ENCODE data around the gene PRKX. TPM values are rescaled to one million over a fixed set of nuclear protein-coding genes. Genes with fewer than 3 reads are reported as not detected.
"Not testable (repeated sequence)": the region's sequence is repeated elsewhere in the genome, so short reads cannot be mapped to it uniquely, and the experiment has no call there.

Gene PRKX
- total RNA-seq, 1 donor from 2014 or later: 25.3 TPM

DNA sequence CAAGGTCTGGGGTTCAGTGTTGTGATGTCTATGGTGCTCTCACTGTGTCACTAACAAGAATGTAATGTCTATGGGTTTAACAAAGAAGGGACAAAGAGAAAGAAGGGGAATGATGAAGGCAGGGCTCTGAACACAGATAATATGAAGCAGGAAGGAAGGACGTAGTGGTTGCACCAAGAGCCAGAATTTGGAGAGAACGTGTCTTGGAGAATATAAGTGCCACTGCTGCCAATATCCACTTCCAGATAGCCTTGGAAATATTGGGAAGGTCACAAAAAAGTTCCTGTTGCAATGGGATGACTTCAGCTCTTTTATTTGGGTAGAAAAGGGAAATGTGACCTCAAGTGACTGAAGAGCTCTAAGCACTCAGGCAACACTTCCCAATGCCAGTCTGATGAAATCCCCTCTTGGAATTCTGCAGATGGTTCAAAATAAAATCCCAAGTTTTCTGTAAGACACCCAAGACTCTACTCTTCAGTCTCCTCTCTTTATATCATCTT, 131.8 kb downstream of the PRKX start:
- peaks cover 7% of the 10 kb centered on the region for H3K4me1 Mint-ChIP-seq (ENCODE audit: unreplicated experiment)
- no peaks in the 10 kb centered on the region for H3K36me3 Mint-ChIP-seq (ENCODE audit: low read depth, unreplicated experiment)
- no peaks in the 10 kb centered on the region for H3K27me3 Mint-ChIP-seq (ENCODE audit: unreplicated experiment)
- no peak overlapping the region for H3K27ac Mint-ChIP-seq (ENCODE audit: unreplicated experiment)
- H3K4me3 Mint-ChIP-seq (ENCODE audit: unreplicated experiment): no peak overlapping the region
- TF ChIP-seq, protein P1, sequence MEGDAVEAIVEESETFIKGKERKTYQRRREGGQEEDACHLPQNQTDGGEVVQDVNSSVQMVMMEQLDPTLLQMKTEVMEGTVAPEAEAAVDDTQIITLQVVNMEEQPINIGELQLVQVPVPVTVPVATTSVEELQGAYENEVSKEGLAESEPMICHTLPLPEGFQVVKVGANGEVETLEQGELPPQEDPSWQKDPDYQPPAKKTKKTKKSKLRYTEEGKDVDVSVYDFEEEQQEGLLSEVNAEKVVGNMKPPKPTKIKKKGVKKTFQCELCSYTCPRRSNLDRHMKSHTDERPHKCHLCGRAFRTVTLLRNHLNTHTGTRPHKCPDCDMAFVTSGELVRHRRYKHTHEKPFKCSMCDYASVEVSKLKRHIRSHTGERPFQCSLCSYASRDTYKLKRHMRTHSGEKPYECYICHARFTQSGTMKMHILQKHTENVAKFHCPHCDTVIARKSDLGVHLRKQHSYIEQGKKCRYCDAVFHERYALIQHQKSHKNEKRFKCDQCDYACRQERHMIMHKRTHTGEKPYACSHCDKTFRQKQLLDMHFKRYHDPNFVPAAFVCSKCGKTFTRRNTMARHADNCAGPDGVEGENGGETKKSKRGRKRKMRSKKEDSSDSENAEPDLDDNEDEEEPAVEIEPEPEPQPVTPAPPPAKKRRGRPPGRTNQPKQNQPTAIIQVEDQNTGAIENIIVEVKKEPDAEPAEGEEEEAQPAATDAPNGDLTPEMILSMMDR (IDR thresholded peaks at IDR 0.05; ENCODE audit: unreplicated experiment): no peak
- DNase-seq (ENCODE audit: low spot score): no peak
- H3K9me3 Mint-ChIP-seq (ENCODE audit: unreplicated experiment): no peaks in the 10 kb centered on the region

DNA sequence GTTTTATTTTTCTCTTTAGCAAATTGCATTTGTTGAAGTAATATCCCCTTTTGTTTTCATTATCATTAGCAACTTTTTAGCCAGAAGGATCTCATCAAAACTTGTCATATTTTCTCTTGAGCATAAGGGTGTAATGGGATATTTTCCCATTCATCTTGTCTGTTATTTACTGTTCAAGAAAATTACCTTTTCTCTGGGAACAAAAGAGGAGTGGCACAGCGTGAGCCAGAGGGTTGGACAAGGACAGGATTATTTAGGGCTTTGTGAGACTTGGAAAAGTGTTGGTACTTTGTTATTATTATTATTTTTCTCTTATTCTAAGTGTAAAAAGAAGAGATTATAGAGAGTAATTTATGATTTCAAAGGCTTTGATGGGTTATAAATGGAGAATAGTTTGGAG, 135.9 kb downstream of the PRKX start:
- no peak for DNase-seq (ENCODE audit: low spot score)
- TF ChIP-seq, protein P1 (IDR thresholded peaks at IDR 0.05; ENCODE audit: unreplicated experiment): no peak
- Mint-ChIP-seq H3K4me1 (ENCODE audit: unreplicated experiment) (peaks cover 7% of the 10 kb centered on the region), H3K4me3 (ENCODE audit: unreplicated experiment) (no peak overlapping the region), H3K27ac (ENCODE audit: unreplicated experiment) (no peak overlapping the region), H3K27me3 (ENCODE audit: unreplicated experiment) (no peaks in the 10 kb centered on the region), H3K36me3 (ENCODE audit: low read depth, unreplicated experiment) (no peaks in the 10 kb centered on the region), H3K9me3 (ENCODE audit: unreplicated experiment) (no peaks in the 10 kb centered on the region)

DNA sequence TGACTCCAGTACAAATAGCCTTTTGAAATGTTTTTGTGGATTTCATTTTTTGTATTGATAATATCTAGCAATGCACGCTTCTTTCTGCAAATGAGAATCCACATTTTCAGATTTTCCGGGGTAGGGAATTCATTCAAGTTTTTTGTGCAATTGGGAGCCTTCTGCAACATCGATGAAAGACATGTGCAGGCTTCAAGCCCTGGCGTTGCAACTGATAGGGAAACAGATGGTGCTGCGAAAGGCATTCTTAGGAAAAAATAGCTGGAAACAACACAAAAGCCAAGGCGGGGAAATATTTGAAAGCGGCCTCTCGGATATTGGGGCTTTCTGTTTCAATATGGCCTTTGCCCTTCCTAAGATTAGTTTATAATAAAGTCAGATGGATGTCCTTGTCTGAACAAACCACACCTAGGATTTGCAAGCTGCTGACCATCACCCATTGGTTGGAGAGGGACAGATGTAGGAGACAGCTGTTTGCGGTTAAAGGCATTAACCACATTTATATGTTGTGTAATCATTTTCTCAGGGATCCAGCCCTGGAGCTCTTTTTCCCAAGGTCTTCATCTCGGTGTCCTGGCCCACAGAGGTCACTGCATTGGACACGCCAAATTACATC, 136.5 kb downstream of the PRKX start:
- Mint-ChIP-seq H3K36me3 (ENCODE audit: low read depth, unreplicated experiment) (no peaks in the 10 kb centered on the region), H3K9me3 (ENCODE audit: unreplicated experiment) (no peaks in the 10 kb centered on the region), H3K4me1 (ENCODE audit: unreplicated experiment) (peaks cover 7% of the 10 kb centered on the region), H3K27ac (ENCODE audit: unreplicated experiment) (no peak overlapping the region), H3K4me3 (ENCODE audit: unreplicated experiment) (no peak overlapping the region), H3K27me3 (ENCODE audit: unreplicated experiment) (no peaks in the 10 kb centered on the region)
- TF ChIP-seq, protein P1 (IDR thresholded peaks at IDR 0.05; ENCODE audit: unreplicated experiment): no peak
- no peak for DNase-seq (ENCODE audit: low spot score)

DNA sequence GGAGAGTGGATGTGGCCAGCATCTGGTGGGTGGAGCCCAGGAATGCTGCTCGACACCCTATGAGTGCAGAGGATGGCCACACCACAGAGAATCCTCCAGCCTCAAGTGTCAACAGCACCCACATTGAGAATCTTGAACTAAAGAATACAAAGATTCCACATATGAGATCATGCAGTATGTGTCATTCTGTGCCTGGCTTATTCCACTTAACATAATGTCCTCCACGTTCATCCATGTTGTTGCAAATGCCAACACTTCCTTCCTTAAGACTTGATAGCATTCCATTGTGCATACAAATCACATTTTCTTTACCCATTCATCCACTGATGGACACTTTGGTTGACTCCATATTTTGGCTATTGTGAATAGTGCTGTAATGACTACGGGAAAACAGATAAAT, 145.8 kb downstream of the PRKX start:
- no peak overlapping the region for H3K27ac Mint-ChIP-seq (ENCODE audit: unreplicated experiment)
- TF ChIP-seq, protein P1 (IDR thresholded peaks at IDR 0.05; ENCODE audit: unreplicated experiment): no peak
- no peaks in the 10 kb centered on the region for H3K36me3 Mint-ChIP-seq (ENCODE audit: low read depth, unreplicated experiment)
- no peak for DNase-seq (ENCODE audit: low spot score)
- peaks cover 2% of the 10 kb centered on the region for H3K27me3 Mint-ChIP-seq (ENCODE audit: unreplicated experiment)
- no peaks in the 10 kb centered on the region for H3K4me1 Mint-ChIP-seq (ENCODE audit: unreplicated experiment)
- H3K4me3 Mint-ChIP-seq (ENCODE audit: unreplicated experiment): no peak overlapping the region
- no peaks in the 10 kb centered on the region for H3K9me3 Mint-ChIP-seq (ENCODE audit: unreplicated experiment)

DNA sequence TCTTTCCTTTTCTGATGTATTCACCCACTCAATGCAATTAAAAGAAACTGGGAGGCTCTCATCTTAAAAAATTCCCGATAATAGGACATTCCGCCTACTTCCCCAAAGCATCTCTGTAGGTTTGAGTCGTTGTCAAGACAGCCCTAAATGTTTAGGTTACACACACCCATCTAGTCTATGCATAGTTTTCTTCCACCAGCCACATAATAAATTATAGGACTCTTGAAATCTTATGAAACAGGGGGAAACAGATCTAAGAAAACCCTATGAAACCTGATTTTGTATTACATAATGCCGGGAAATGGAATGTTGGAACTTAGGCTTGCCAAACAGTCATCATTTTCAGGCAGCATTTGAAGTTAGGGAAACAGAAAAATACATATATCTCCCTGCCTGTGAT, 150.0 kb downstream of the PRKX start:
- Mint-ChIP-seq H3K27ac (ENCODE audit: unreplicated experiment) (no peak overlapping the region), H3K27me3 (ENCODE audit: unreplicated experiment) (peaks cover 2% of the 10 kb centered on the region), H3K4me1 (ENCODE audit: unreplicated experiment) (no peaks in the 10 kb centered on the region), H3K36me3 (ENCODE audit: low read depth, unreplicated experiment) (no peaks in the 10 kb centered on the region), H3K4me3 (ENCODE audit: unreplicated experiment) (no peak overlapping the region), H3K9me3 (ENCODE audit: unreplicated experiment) (no peaks in the 10 kb centered on the region)
- TF ChIP-seq, protein P1 (IDR thresholded peaks at IDR 0.05; ENCODE audit: unreplicated experiment): no peak
- DNase-seq (ENCODE audit: low spot score): no peak

DNA sequence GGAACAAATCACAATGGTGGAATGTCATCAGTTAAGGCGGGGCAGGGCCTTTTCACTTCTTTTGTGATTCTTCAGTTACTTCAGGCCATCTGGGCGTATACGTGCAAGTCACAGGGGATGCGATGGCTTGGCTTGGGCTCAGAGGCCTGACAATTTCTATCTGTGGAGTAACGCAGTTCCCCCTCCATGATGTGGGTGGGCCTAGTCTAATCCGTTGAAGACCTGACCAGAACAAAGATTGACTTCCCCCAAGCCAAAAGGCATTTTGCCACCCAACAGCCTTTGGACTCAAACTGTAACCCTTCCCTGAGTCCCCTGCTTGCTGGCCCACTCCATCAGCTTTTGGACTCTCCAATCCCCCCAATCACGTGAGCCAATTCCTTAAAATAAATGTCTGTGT, 153.4 kb downstream of the PRKX start:
- H3K27me3 Mint-ChIP-seq (ENCODE audit: unreplicated experiment); H3K36me3 Mint-ChIP-seq (ENCODE audit: low read depth, unreplicated experiment); H3K4me1 Mint-ChIP-seq (ENCODE audit: unreplicated experiment); H3K4me3 Mint-ChIP-seq (ENCODE audit: unreplicated experiment); H3K9me3 Mint-ChIP-seq (ENCODE audit: unreplicated experiment); H3K27ac Mint-ChIP-seq (ENCODE audit: unreplicated experiment); DNase-seq (ENCODE audit: low spot score): not testable (repeated sequence)

All from endothelial cell (in vitro differentiated cells).